Right atrium auricular region (tissue), 2 donors: ENCODE measurements around the gene LGR5. TPM values are rescaled to one million over a fixed set of nuclear protein-coding genes. Genes with fewer than 3 reads are reported as not detected.

Source experiments
- DNase-seq: peaks from one replicate; pipeline ENCODE4 v3.0.0-alpha.2; 2019; ENCODE audit warnings: low spot score
- H3K27ac ChIP-seq, 2 donors: fragments of 200-600 bp; sonication (generic); 1 replicate in 1 of 2; 2 replicates in 1 of 2; pipeline ENCODE4 v1.5.1; 2016 to 2019
- H3K27me3 ChIP-seq, 2 donors: fragments of 200-600 bp; sonication (generic); one replicate each; pipeline versions ENCODE4 v1.5.1 to v1.6.0; 2017 to 2019
- H3K36me3 ChIP-seq: fragments of 200-600 bp; sonication (generic); one replicate; pipeline ENCODE4 v1.5.1; 2016
- H3K4me1 ChIP-seq, 2 donors: fragments of 200-600 bp; sonication (generic); one replicate each; pipeline versions ENCODE4 v1.5.1 to v1.6.0; 2017 to 2019
- H3K4me3 ChIP-seq, 2 donors: fragments of 200-600 bp; sonication (generic); 1 replicate in 1 of 2; 2 replicates in 1 of 2; pipeline ENCODE4 v1.5.1; 2017 to 2019; ENCODE audit warnings: mild to moderate bottlenecking in 1 of 2, moderate library complexity in 1 of 2
- H3K9me3 ChIP-seq, 2 donors: fragments of 200-600 bp; sonication (generic); one replicate each; pipeline ENCODE4 v1.5.1; 2019
- CTCF ChIP-seq, 2 donors: fragments of 200-600 bp; sonication (generic); IDR thresholded peaks; one replicate each; pipeline ENCODE4 v1.5.1; 2019; ENCODE audit warnings: antibody characterized with exemption in 2 of 2
- total RNA-seq, 2 donors: library from RNA; depleted of rRNA; stranded (reverse); fragments of >200 nt; gene quantifications; one replicate each; pipeline ENCODE4 v1.1.0, GENCODE V29; 2016

The LGR5 gene
- total RNA-seq, 2 donors from 2014 or later = 0.19 to 0.31 TPM

- Histone ChIP-seq H3K36me3 (no peaks in the 10 kb centered on the region), H3K27ac (no peak overlapping the region), H3K4me1 (no peaks in the 10 kb centered on the region), H3K9me3 (no peaks in the 10 kb centered on the region), H3K4me3 (no peak overlapping the region), H3K27me3 (no peaks in the 10 kb centered on the region)
- no peak for DNase-seq
- TF ChIP-seq CTCF (IDR thresholded peaks at IDR 0.05) = no peak
Measured at GRCh38 chr12:71456316-71456715, 16.7 kb downstream of the LGR5 start.

- Histone ChIP-seq H3K27ac (no peak overlapping the region), H3K4me3 (no peak overlapping the region), H3K9me3 (no peaks in the 10 kb centered on the region), H3K27me3 (no peaks in the 10 kb centered on the region), H3K4me1 (no peaks in the 10 kb centered on the region), H3K36me3 (no peaks in the 10 kb centered on the region)
- no peak for TF ChIP-seq CTCF (IDR thresholded peaks at IDR 0.05)
- no peak for DNase-seq
Measured at GRCh38 chr12:71456990-71457389, 17.4 kb downstream of the LGR5 start.

GRCh38 chr12:71460318-71460717 lies 20.7 kb downstream of the LGR5 start:
- no peaks in the 10 kb centered on the region for H3K9me3 ChIP-seq
- no peaks in the 10 kb centered on the region for H3K36me3 ChIP-seq
- no peaks in the 10 kb centered on the region for H3K27me3 ChIP-seq
- no peaks in the 10 kb centered on the region for H3K4me1 ChIP-seq
- no peak for TF ChIP-seq CTCF (IDR thresholded peaks at IDR 0.05)
- no peak overlapping the region for H3K27ac ChIP-seq
- no peak for DNase-seq
- H3K4me3 ChIP-seq = no peak overlapping the region

- Histone ChIP-seq H3K4me1 (no peaks in the 10 kb centered on the region), H3K36me3 (no peaks in the 10 kb centered on the region), H3K9me3 (no peaks in the 10 kb centered on the region), H3K4me3 (no peak overlapping the region), H3K27ac (no peak overlapping the region), H3K27me3 (no peaks in the 10 kb centered on the region)
- no peak for DNase-seq
- no peak for TF ChIP-seq CTCF (IDR thresholded peaks at IDR 0.05)
Measured at GRCh38 chr12:71460850-71461609, 21.4 kb downstream of the LGR5 start.

- Histone ChIP-seq H3K4me1 (no peaks in the 10 kb centered on the region), H3K27me3 (no peaks in the 10 kb centered on the region), H3K27ac (no peak overlapping the region), H3K4me3 (no peak overlapping the region), H3K9me3 (no peaks in the 10 kb centered on the region), H3K36me3 (no peaks in the 10 kb centered on the region)
- no peak for TF ChIP-seq CTCF (IDR thresholded peaks at IDR 0.05)
- no peak for DNase-seq
Measured at GRCh38 chr12:71461787-71462328, 22.3 kb downstream of the LGR5 start.
